HepG2 (cell line): ENCODE measurements around the gene MINDY1. TPM values are rescaled to one million over a fixed set of nuclear protein-coding genes. Genes with fewer than 3 reads are reported as not detected.

Source experiments
- ATF6 ChIP-seq: sonication (generic); formaldehyde crosslinking; conservative IDR thresholded peaks from 2 replicates; pipeline ENCODE4 v1.4.0; 2020; ENCODE audit warnings: missing genetic modification reagents
- ETS1 ChIP-seq: sonication (generic); formaldehyde crosslinking; IDR thresholded peaks from 2 replicates; pipeline ENCODE4 v1.4.0; 2020; ENCODE audit warnings: missing genetic modification reagents
- GATAD1 ChIP-seq: IDR thresholded peaks from 2 replicates; pipeline ENCODE4 v1.6.1; 2016; ENCODE audit warnings: missing genetic modification reagents, missing compliant biosample characterization
- HNRNPK ChIP-seq: fragments of 200-400 bp; formaldehyde crosslinking; IDR thresholded peaks from 2 replicates; pipeline ENCODE4 v1.6.1; 2018; ENCODE audit warnings: low read length, low read depth, moderate library complexity, mild to moderate bottlenecking; ENCODE audit not compliant: poor library complexity, severe bottlenecking
- HNRNPUL1 ChIP-seq: fragments of 200-400 bp; formaldehyde crosslinking; IDR thresholded peaks from 2 replicates; pipeline ENCODE4 v1.6.1; 2017; ENCODE audit warnings: low read depth, mild to moderate bottlenecking, low read length, moderate library complexity
- HOXD1 ChIP-seq: sonication (generic); formaldehyde crosslinking; IDR thresholded peaks from 2 replicates; pipeline ENCODE4 v1.5.0; 2020; ENCODE audit warnings: missing genetic modification reagents
- IKZF5 ChIP-seq: IDR thresholded peaks from 2 replicates; pipeline ENCODE4 v1.6.1; 2018; ENCODE audit warnings: missing genetic modification reagents, mild to moderate bottlenecking, missing compliant biosample characterization
- JDP2 ChIP-seq: sonication (generic); formaldehyde crosslinking; IDR thresholded peaks from 2 replicates; pipeline ENCODE4 v1.8.1; 2022; ENCODE audit warnings: missing genetic modification reagents, borderline replicate concordance
- KLF15 ChIP-seq: sonication (generic); formaldehyde crosslinking; IDR thresholded peaks from 2 replicates; pipeline ENCODE4 v1.8.1; 2023; ENCODE audit warnings: borderline replicate concordance, mild to moderate bottlenecking, inconsistent platforms, missing genetic modification reagents, mixed read lengths
- MATR3 ChIP-seq: sonication (generic); formaldehyde crosslinking; IDR thresholded peaks from 2 replicates; pipeline ENCODE4 v1.4.0; 2020; ENCODE audit warnings: missing genetic modification reagents
- POGZ ChIP-seq: sonication (generic); formaldehyde crosslinking; IDR thresholded peaks from 2 replicates; pipeline ENCODE4 v1.4.0; 2020; ENCODE audit warnings: mild to moderate bottlenecking, missing genetic modification reagents
- RAD51 ChIP-seq: fragments of 450-650 bp; IDR thresholded peaks from 2 replicates; pipeline ENCODE4 v1.6.1; 2016; ENCODE audit warnings: borderline replicate concordance
- SNRNP70 ChIP-seq: fragments of 200-400 bp; formaldehyde crosslinking; IDR thresholded peaks from 2 replicates; pipeline ENCODE4 v1.6.1; 2017; ENCODE audit warnings: mild to moderate bottlenecking, low read depth, low read length, moderate library complexity
- XRCC5 ChIP-seq: fragments of 200-400 bp; formaldehyde crosslinking; optimal IDR thresholded peaks from 2 replicates; pipeline ENCODE3; 2017; ENCODE audit warnings: mild to moderate bottlenecking, low read length
- ZC3H4 ChIP-seq: sonication (generic); formaldehyde crosslinking; IDR thresholded peaks from 2 replicates; pipeline ENCODE4 v1.4.0; 2020; ENCODE audit warnings: missing genetic modification reagents, borderline replicate concordance
- ZFAT ChIP-seq: sonication (generic); formaldehyde crosslinking; conservative IDR thresholded peaks from 2 replicates; pipeline ENCODE4 v1.8.1; 2023; ENCODE audit warnings: missing genetic modification reagents, inconsistent platforms
- ZFP90 ChIP-seq: sonication (generic); formaldehyde crosslinking; IDR thresholded peaks from 2 replicates; pipeline ENCODE4 v1.8.0; 2022; ENCODE audit warnings: missing genetic modification reagents, mild to moderate bottlenecking, inconsistent platforms, borderline replicate concordance
- ZFYVE20 ChIP-seq: sonication (generic); formaldehyde crosslinking; IDR thresholded peaks from 2 replicates; pipeline ENCODE4 v1.8.0; 2023; ENCODE audit warnings: low read depth, mild to moderate bottlenecking, moderate library complexity, missing genetic modification reagents, borderline replicate concordance
- ZMYM2 ChIP-seq: sonication (generic); formaldehyde crosslinking; IDR thresholded peaks from 2 replicates; pipeline ENCODE4 v1.8.0; 2022; ENCODE audit warnings: mild to moderate bottlenecking, missing genetic modification reagents
- ZMYM3 ChIP-seq: sonication (generic); formaldehyde crosslinking; IDR thresholded peaks from 2 replicates; pipeline ENCODE4 v1.5.1; 2020; ENCODE audit warnings: mild to moderate bottlenecking, missing genetic modification reagents
- ZNF33A ChIP-seq: sonication (generic); formaldehyde crosslinking; IDR thresholded peaks from 2 replicates; pipeline ENCODE4 v1.5.1; 2020; ENCODE audit warnings: missing genetic modification reagents, mild to moderate bottlenecking, moderate library complexity, borderline replicate concordance
- ZNF441 ChIP-seq: sonication (generic); formaldehyde crosslinking; IDR thresholded peaks from 2 replicates; pipeline ENCODE4 v1.7.0; 2021; ENCODE audit warnings: missing genetic modification reagents, borderline replicate concordance
- ZNF572 ChIP-seq: sonication (generic); formaldehyde crosslinking; IDR thresholded peaks from 2 replicates; pipeline ENCODE4 v1.5.1; 2020; ENCODE audit warnings: mild to moderate bottlenecking, missing genetic modification reagents
- ZNF780A ChIP-seq: sonication (generic); formaldehyde crosslinking; IDR thresholded peaks from 2 replicates; pipeline ENCODE4 v1.8.0; 2022; ENCODE audit warnings: mild to moderate bottlenecking, missing genetic modification reagents, moderate library complexity
- ZNF792 ChIP-seq: IDR thresholded peaks from 2 replicates; pipeline ENCODE4 v1.6.1; 2016
- ZNF839 ChIP-seq: sonication (generic); formaldehyde crosslinking; IDR thresholded peaks from 2 replicates; pipeline ENCODE4 v1.4.0; 2020; ENCODE audit warnings: missing genetic modification reagents, mild to moderate bottlenecking, borderline replicate concordance
- ZNF841 ChIP-seq: sonication (generic); formaldehyde crosslinking; IDR thresholded peaks from 2 replicates; pipeline ENCODE4 v1.8.1; 2023; ENCODE audit warnings: missing genetic modification reagents, borderline replicate concordance
- ZNF879 ChIP-seq: sonication (generic); formaldehyde crosslinking; IDR thresholded peaks from 2 replicates; pipeline ENCODE4 v1.8.1; 2023; ENCODE audit warnings: missing genetic modification reagents
- polyA plus RNA-seq, 8 experiments: library from polyadenylated mRNA; depleted of rRNA in 3 of 8; stranded (reverse) in 7 of 8; unstranded in 1 of 8; fragments of >200 nt; fragmentation: Illumina TruSeq in 4 of 8; extraction: Trizol in 4 of 8; gene quantifications; 2 replicates each; pipeline versions ENCODE4 v1.2.1 to v1.2.3, GENCODE V29; 2011 to 2016; ENCODE audit warnings: low read depth in 4 of 8, missing spikeins in 1 of 8, mixed read lengths in 1 of 8; ENCODE audit not compliant: insufficient read depth in 1 of 8
- total RNA-seq, 5 experiments: library from RNA; depleted of rRNA; stranded (reverse); fragments of >200 nt; fragmentation: Illumina TruSeq; extraction: Trizol; gene quantifications; 2 replicates each; pipeline ENCODE4 v1.2.3, GENCODE V29; 2016; ENCODE audit warnings: low read depth in 1 of 5

MINDY1 gene
- total and polyA plus RNA-seq, 2 of the 13 experiments (the other 11 are each of a cell fraction or from before 2014, with no cell fraction given), result 11.1 to 15.0 TPM

- no peak for TF ChIP-seq ZNF572 (CRISPR knock-in tag)
- TF ChIP-seq KLF15 (CRISPR knock-in tag), result no peak
- no peak for TF ChIP-seq ZMYM3 (CRISPR knock-in tag)
- TF ChIP-seq HNRNPUL1, result no peak
- TF ChIP-seq MATR3 (CRISPR knock-in tag), result no peak
- no peak for TF ChIP-seq ZFAT (CRISPR knock-in tag)
- peak; percentile 80 for TF ChIP-seq POGZ (CRISPR knock-in tag)
- TF ChIP-seq ZFYVE20 (CRISPR knock-in tag), result no peak
- TF ChIP-seq ZNF441 (CRISPR knock-in tag), result peak; percentile 77; the same call in 1 of the 2 replicates
- TF ChIP-seq ETS1 (CRISPR knock-in tag), result no peak
- no peak for TF ChIP-seq ATF6 (CRISPR knock-in tag)
- peak; percentile 49 for TF ChIP-seq XRCC5
- no peak for TF ChIP-seq ZNF879
- TF ChIP-seq GATAD1 (CRISPR knock-in tag), result no peak; the same call in none of the 2 replicates
- TF ChIP-seq ZNF33A (CRISPR knock-in tag), result no peak
- no peak for TF ChIP-seq ZNF780A (CRISPR knock-in tag)
- TF ChIP-seq RAD51, result no peak
- TF ChIP-seq SNRNP70, result no peak
- no peak for TF ChIP-seq ZNF841 (CRISPR knock-in tag)
- TF ChIP-seq IKZF5 (CRISPR knock-in tag), result peak; percentile 83
- TF ChIP-seq JDP2 (CRISPR knock-in tag), result no peak; the same call in 1 of the 2 replicates
- TF ChIP-seq ZNF792, result 0 out of 2 replicates have a peak, but pooled peaks have one; percentile 32
- TF ChIP-seq ZNF839 (CRISPR knock-in tag), result no peak
- peak; percentile 35 for TF ChIP-seq HNRNPK
- peak; percentile 90 for TF ChIP-seq ZMYM2
- 0 out of 2 replicates have a peak, but pooled peaks have one; percentile 39 for TF ChIP-seq HOXD1 (CRISPR knock-in tag)
- peak; percentile 73; the same call in 1 of the 2 replicates for TF ChIP-seq ZFP90 (CRISPR knock-in tag)
- TF ChIP-seq ZC3H4, result no peak
These were observed 35.7 kb downstream of the MINDY1 start (continued) for GRCh38 chr1:150970808-150971582.
